Right atrium auricular region (tissue), 2 donors: Measurements from ENCODE around the gene LAD1. TPM values are rescaled to one million over a fixed set of nuclear protein-coding genes. Genes with fewer than 3 reads are reported as not detected.

Source experiments
- DNase-seq: peaks from one replicate; pipeline ENCODE4 v3.0.0-alpha.2; 2019; ENCODE audit warnings: low spot score
- H3K27ac ChIP-seq, 2 donors: fragments of 200-600 bp; sonication (generic); 1 replicate in 1 of 2; 2 replicates in 1 of 2; pipeline ENCODE4 v1.5.1; 2016 to 2019
- H3K27me3 ChIP-seq, 2 donors: fragments of 200-600 bp; sonication (generic); one replicate each; pipeline versions ENCODE4 v1.5.1 to v1.6.0; 2017 to 2019
- H3K36me3 ChIP-seq: fragments of 200-600 bp; sonication (generic); one replicate; pipeline ENCODE4 v1.5.1; 2016
- H3K4me1 ChIP-seq, 2 donors: fragments of 200-600 bp; sonication (generic); one replicate each; pipeline versions ENCODE4 v1.5.1 to v1.6.0; 2017 to 2019
- H3K4me3 ChIP-seq, 2 donors: fragments of 200-600 bp; sonication (generic); 1 replicate in 1 of 2; 2 replicates in 1 of 2; pipeline ENCODE4 v1.5.1; 2017 to 2019; ENCODE audit warnings: mild to moderate bottlenecking in 1 of 2, moderate library complexity in 1 of 2
- H3K9me3 ChIP-seq, 2 donors: fragments of 200-600 bp; sonication (generic); one replicate each; pipeline ENCODE4 v1.5.1; 2019
- CTCF ChIP-seq, 2 donors: fragments of 200-600 bp; sonication (generic); IDR thresholded peaks; one replicate each; pipeline ENCODE4 v1.5.1; 2019; ENCODE audit warnings: antibody characterized with exemption in 2 of 2
- total RNA-seq, 2 donors: library from RNA; depleted of rRNA; stranded (reverse); fragments of >200 nt; gene quantifications; one replicate each; pipeline ENCODE4 v1.1.0, GENCODE V29; 2016

Gene LAD1
- total RNA-seq, 2 donors from 2014 or later: 1.4 to 8.8 TPM

- Histone ChIP-seq H3K4me1 (peaks cover 0 to 23% of the 10 kb centered on the region in 2 donors), H3K9me3 (no peaks in the 10 kb centered on the region), H3K36me3 (no peaks in the 10 kb centered on the region), H3K27ac (no peak overlapping the region), H3K4me3 (no peak overlapping the region), H3K27me3 (no peaks in the 10 kb centered on the region)
- DNase-seq: no peak
- TF ChIP-seq CTCF (IDR thresholded peaks at IDR 0.05): no peak
These were observed 23.4 kb upstream of the LAD1 start for GRCh38 chr1:201422436-201423030.

- TF ChIP-seq CTCF (IDR thresholded peaks at IDR 0.05): no peak
- Histone ChIP-seq H3K4me1 (peaks cover 0 to 23% of the 10 kb centered on the region in 2 donors), H3K9me3 (no peaks in the 10 kb centered on the region), H3K4me3 (no peak overlapping the region), H3K27me3 (no peaks in the 10 kb centered on the region), H3K36me3 (no peaks in the 10 kb centered on the region), H3K27ac (no peak overlapping the region)
- no peak for DNase-seq
These were observed 22.9 kb upstream of the LAD1 start for GRCh38 chr1:201422026-201422425.

- H3K4me3 ChIP-seq: peak overlapping the region in 1 of 2 donors; percentile 21
These were observed 21.9 kb upstream of the LAD1 start for GRCh38 chr1:201421041-201421440.

GRCh38 chr1:201420608-201421002 lies 21.5 kb upstream of the LAD1 start:
- DNase-seq: no peak
- H3K4me3 ChIP-seq: peak overlapping the region in 1 of 2 donors; percentile 21

More at GRCh38 chr1:201421041-201421440, 21.9 kb upstream of the LAD1 start:
- Histone ChIP-seq H3K27ac (peak overlapping the region; percentile 39 to 75), H3K27me3 (no peaks in the 10 kb centered on the region), H3K36me3 (no peaks in the 10 kb centered on the region), H3K4me1 (peaks cover 0 to 19% of the 10 kb centered on the region in 2 donors), H3K9me3 (no peaks in the 10 kb centered on the region)
- no peak for DNase-seq
- TF ChIP-seq CTCF (IDR thresholded peaks at IDR 0.05): no peak

GRCh38 chr1:201419746-201420607 lies 20.9 kb upstream of the LAD1 start:
- Histone ChIP-seq H3K27ac (peak overlapping the region in 1 of 2 donors; percentile 75), H3K4me3 (no peak overlapping the region), H3K4me1 (peaks cover 0 to 18% of the 10 kb centered on the region in 2 donors), H3K27me3 (no peaks in the 10 kb centered on the region), H3K36me3 (no peaks in the 10 kb centered on the region), H3K9me3 (no peaks in the 10 kb centered on the region)
- no peak for DNase-seq
- no peak for TF ChIP-seq CTCF (IDR thresholded peaks at IDR 0.05)

More at GRCh38 chr1:201420608-201421002, 21.5 kb upstream of the LAD1 start:
- TF ChIP-seq CTCF (IDR thresholded peaks at IDR 0.05): no peak
- Histone ChIP-seq H3K9me3 (no peaks in the 10 kb centered on the region), H3K27ac (peak overlapping the region; percentile 39 to 75), H3K4me1 (peaks cover 0 to 18% of the 10 kb centered on the region in 2 donors), H3K36me3 (no peaks in the 10 kb centered on the region), H3K27me3 (no peaks in the 10 kb centered on the region)
